ENCODE data around the gene TK2.

The TK2 gene

GRCh38 chr16:66462912-66463311 is 87.0 kb downstream of the TK2 start:
- Histone ChIP-seq H3K27ac (no peak overlapping the region), H3K36me3 (no peaks in the 10 kb centered on the region), H3K9me3 (ENCODE audit: severe bottlenecking) (no peaks in the 10 kb centered on the region), H3K4me3 (ENCODE audit: low read depth, low read length) (no peak overlapping the region), H3K27me3 (ENCODE audit: insufficient read depth, low read depth, severe bottlenecking) (no peaks in the 10 kb centered on the region)
- TF ChIP-seq CTCF (IDR thresholded peaks at IDR 0.05; ENCODE audit: low read depth, low read length) = no peak
- DNase-seq = no peak

GRCh38 chr16:66460703-66461102 is 89.2 kb downstream of the TK2 start:
- DNase-seq = no peak
- H3K27me3 ChIP-seq (ENCODE audit: insufficient read depth, low read depth, severe bottlenecking) = no peaks in the 10 kb centered on the region
- no peak overlapping the region for H3K27ac ChIP-seq
- H3K9me3 ChIP-seq (ENCODE audit: severe bottlenecking) = no peaks in the 10 kb centered on the region
- no peak overlapping the region for H3K4me3 ChIP-seq (ENCODE audit: low read depth, low read length)
- H3K36me3 ChIP-seq = no peaks in the 10 kb centered on the region
- no peak for TF ChIP-seq CTCF (IDR thresholded peaks at IDR 0.05; ENCODE audit: low read depth, low read length)

GRCh38 chr16:66459878-66460277 is 90.0 kb downstream of the TK2 start:
- H3K27me3 ChIP-seq (ENCODE audit: insufficient read depth, low read depth, severe bottlenecking) = no peaks in the 10 kb centered on the region
- no peak for TF ChIP-seq CTCF (IDR thresholded peaks at IDR 0.05; ENCODE audit: low read depth, low read length)

GRCh38 chr16:66458853-66459252 is 91.1 kb downstream of the TK2 start:
- Histone ChIP-seq H3K4me3 (ENCODE audit: low read depth, low read length) (no peak overlapping the region), H3K27me3 (ENCODE audit: insufficient read depth, low read depth, severe bottlenecking) (no peaks in the 10 kb centered on the region), H3K36me3 (no peaks in the 10 kb centered on the region), H3K27ac (no peak overlapping the region), H3K9me3 (ENCODE audit: severe bottlenecking) (no peaks in the 10 kb centered on the region)
- DNase-seq = no peak
- TF ChIP-seq CTCF (IDR thresholded peaks at IDR 0.05; ENCODE audit: low read depth, low read length) = no peak

More at GRCh38 chr16:66459878-66460277, 90.0 kb downstream of the TK2 start:
- H3K4me3 ChIP-seq (ENCODE audit: low read depth, low read length) = no peak overlapping the region
- peak; percentile 30 for DNase-seq
- no peak overlapping the region for H3K27ac ChIP-seq
- no peaks in the 10 kb centered on the region for H3K36me3 ChIP-seq
- no peaks in the 10 kb centered on the region for H3K9me3 ChIP-seq (ENCODE audit: severe bottlenecking)

- TF ChIP-seq CTCF (IDR thresholded peaks at IDR 0.05; ENCODE audit: low read depth, low read length) = no peak
- no peaks in the 10 kb centered on the region for H3K27me3 ChIP-seq (ENCODE audit: insufficient read depth, low read depth, severe bottlenecking)
- no peaks in the 10 kb centered on the region for H3K36me3 ChIP-seq
- no peak overlapping the region for H3K4me3 ChIP-seq (ENCODE audit: low read depth, low read length)
- H3K27ac ChIP-seq = no peak overlapping the region
- no peak for DNase-seq
- no peaks in the 10 kb centered on the region for H3K9me3 ChIP-seq (ENCODE audit: severe bottlenecking)
Observed at GRCh38 chr16:66458292-66458691, 91.6 kb downstream of the TK2 start.

All from WERI-Rb-1 (cell line).